Right lobe of liver (tissue), 4 donors: Measurements from ENCODE around the gene CREB3L2.

ENCODE experiments used
- POLR2A ChIP-seq: fragments of 450-650 bp; IDR thresholded peaks from one replicate; pipeline ENCODE4 v1.6.1; 2017; ENCODE audit warnings: antibody characterized with exemption, mild to moderate bottlenecking
- TF ChIP-seq, protein P1 (sequence below), 4 donors: fragments of 200-600 bp in 3 of 4; fragments of 450-650 bp in 1 of 4; IDR thresholded peaks; one replicate each; pipeline versions ENCODE4 v1.5.1 to v1.8.0; 2016 to 2022; ENCODE audit warnings: antibody characterized with exemption in 4 of 4, mild to moderate bottlenecking in 2 of 4
- donor health status: DM: no; HTN: no; CAD: no.
- donor health status: DM: no; HTN: no; CAD: no.
- donor health status: DM: no; HTN: yes; CAD: no.

DNA sequence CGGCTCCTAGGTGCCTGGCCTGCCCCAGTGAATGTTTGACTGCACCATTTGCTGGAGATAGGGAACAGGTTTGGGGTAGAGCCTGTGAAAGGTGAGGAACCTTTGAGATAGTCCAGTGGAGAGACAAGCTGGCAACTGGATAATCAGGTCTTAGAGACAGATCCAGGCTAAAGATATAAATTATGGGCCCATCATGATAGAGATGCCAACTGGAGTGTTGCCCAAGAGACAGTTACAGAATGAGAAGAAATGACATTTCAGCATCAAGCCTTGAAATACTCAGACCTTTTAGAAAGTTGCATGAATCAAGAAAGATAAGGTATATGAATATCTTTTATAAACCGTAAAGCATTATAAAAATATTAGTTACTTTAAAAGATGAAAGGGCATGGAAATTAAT lies 27.1 kb downstream of the CREB3L2 start:
- no peak for TF ChIP-seq POLR2A
- TF ChIP-seq, protein P1, sequence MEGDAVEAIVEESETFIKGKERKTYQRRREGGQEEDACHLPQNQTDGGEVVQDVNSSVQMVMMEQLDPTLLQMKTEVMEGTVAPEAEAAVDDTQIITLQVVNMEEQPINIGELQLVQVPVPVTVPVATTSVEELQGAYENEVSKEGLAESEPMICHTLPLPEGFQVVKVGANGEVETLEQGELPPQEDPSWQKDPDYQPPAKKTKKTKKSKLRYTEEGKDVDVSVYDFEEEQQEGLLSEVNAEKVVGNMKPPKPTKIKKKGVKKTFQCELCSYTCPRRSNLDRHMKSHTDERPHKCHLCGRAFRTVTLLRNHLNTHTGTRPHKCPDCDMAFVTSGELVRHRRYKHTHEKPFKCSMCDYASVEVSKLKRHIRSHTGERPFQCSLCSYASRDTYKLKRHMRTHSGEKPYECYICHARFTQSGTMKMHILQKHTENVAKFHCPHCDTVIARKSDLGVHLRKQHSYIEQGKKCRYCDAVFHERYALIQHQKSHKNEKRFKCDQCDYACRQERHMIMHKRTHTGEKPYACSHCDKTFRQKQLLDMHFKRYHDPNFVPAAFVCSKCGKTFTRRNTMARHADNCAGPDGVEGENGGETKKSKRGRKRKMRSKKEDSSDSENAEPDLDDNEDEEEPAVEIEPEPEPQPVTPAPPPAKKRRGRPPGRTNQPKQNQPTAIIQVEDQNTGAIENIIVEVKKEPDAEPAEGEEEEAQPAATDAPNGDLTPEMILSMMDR (IDR thresholded peaks at IDR 0.05): no peak
